ENCODE results near the gene ARHGAP35. TPM values are rescaled to one million over a fixed set of nuclear protein-coding genes. Genes with fewer than 3 reads are reported as not detected.

The ARHGAP35 gene
- total RNA-seq, 1 donor from 2014 or later = 86.0 TPM

GRCh38 chr19:46901701-46902401 is 41.1 kb downstream of the ARHGAP35 start:
- peaks cover 39% of the 10 kb centered on the region for H3K4me1 Mint-ChIP-seq (ENCODE audit: low read depth)
- DNase-seq (ENCODE audit: low spot score, unreplicated experiment) = no peak
- no peaks in the 10 kb centered on the region for H3K9me3 Mint-ChIP-seq (ENCODE audit: low read depth)
- no peaks in the 10 kb centered on the region for H3K27me3 Mint-ChIP-seq
- H3K27ac Mint-ChIP-seq = peak overlapping the region; percentile 96
- H3K4me3 Mint-ChIP-seq (ENCODE audit: low read depth) = no peak overlapping the region
- no peak for TF ChIP-seq CTCF (IDR thresholded peaks at IDR 0.05; ENCODE audit: unreplicated experiment)
- peaks cover 2% of the 10 kb centered on the region for H3K36me3 Mint-ChIP-seq (ENCODE audit: insufficient read depth)

- DNase-seq (ENCODE audit: low spot score, unreplicated experiment) = no peak
Observed at GRCh38 chr19:46902402-46902766, 41.6 kb downstream of the ARHGAP35 start.

DNA sequence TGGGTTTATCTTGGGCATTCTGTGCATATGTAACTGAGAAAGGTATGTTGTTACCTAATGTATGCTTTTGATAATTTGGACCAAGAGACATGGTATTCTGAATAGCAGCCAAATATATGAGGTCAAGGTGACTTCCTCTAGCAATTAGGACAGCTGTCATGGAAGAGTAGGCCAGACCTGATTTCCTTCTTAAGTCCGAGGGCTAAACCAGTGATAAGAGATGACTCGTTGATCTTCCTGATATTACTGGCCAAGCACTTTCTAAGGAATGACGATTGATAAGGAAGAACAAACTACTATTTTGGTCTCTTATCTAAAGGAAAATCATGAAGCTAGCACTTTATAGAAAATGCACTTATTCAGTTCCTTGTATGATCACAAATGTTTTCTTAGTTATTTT is 42.7 kb downstream of the ARHGAP35 start:
- no peaks in the 10 kb centered on the region for H3K27me3 Mint-ChIP-seq
- no peaks in the 10 kb centered on the region for H3K9me3 Mint-ChIP-seq (ENCODE audit: low read depth)
- no peak overlapping the region for H3K4me3 Mint-ChIP-seq (ENCODE audit: low read depth)
- peak overlapping the region; percentile 96 for H3K27ac Mint-ChIP-seq
- H3K36me3 Mint-ChIP-seq (ENCODE audit: insufficient read depth) = peaks cover 2% of the 10 kb centered on the region
- TF ChIP-seq CTCF (IDR thresholded peaks at IDR 0.05; ENCODE audit: unreplicated experiment) = no peak
- no peak for DNase-seq (ENCODE audit: low spot score, unreplicated experiment)
- peaks cover 42% of the 10 kb centered on the region for H3K4me1 Mint-ChIP-seq (ENCODE audit: low read depth)

More at GRCh38 chr19:46902402-46902766, 41.6 kb downstream of the ARHGAP35 start:
- H3K27me3 Mint-ChIP-seq = no peaks in the 10 kb centered on the region
- peaks cover 2% of the 10 kb centered on the region for H3K36me3 Mint-ChIP-seq (ENCODE audit: insufficient read depth)
- H3K4me3 Mint-ChIP-seq (ENCODE audit: low read depth) = no peak overlapping the region
- TF ChIP-seq CTCF (IDR thresholded peaks at IDR 0.05; ENCODE audit: unreplicated experiment) = no peak
- H3K9me3 Mint-ChIP-seq (ENCODE audit: low read depth) = no peaks in the 10 kb centered on the region
- H3K4me1 Mint-ChIP-seq (ENCODE audit: low read depth) = peaks cover 39% of the 10 kb centered on the region
- H3K27ac Mint-ChIP-seq = peak overlapping the region; percentile 96

DNA sequence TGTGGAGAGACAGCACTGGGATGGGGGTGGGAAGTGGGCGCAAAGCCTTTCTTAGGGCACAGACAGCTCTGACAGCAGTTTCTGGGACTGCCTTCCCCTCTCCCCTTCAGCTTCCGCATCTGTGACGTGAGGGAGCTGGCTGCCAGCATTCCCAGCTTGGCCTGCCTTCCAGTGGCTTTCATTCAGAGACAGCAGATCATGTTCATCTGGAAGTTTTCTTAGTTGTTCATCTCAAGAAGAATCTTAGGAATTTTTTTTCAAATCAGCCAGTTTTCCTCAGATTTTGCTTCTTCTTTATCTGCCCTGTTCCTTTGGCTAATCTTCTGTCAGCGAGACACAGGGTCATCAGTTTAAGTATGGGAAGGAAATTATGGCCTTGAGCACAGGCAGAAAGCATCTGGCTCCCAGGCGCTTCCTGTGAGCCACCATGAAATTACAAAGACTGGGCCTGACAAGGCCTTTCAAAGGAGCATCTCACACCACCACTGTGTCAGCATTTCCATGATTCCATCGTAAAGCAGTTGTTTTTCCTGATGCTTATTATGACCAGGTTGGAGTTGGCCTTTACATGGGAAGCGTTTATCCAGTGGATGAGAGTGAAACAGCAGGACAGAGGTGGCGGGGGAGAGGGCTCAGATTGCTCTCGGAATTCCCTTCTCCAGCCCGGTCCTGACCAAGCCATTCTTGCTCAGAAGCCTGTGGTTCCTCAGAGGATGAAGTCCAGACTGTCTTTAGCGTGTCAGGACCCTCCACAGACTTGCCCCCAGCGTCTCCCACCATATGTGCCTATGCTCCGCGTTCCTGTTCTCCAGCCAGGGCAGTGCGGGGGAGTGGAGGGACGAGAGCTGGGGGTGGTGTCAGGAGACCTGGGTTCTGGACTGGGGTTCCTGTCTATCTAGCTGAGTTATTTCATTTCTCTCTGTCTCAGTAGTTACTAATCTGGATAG is 43.6 kb downstream of the ARHGAP35 start:
- peaks cover 2% of the 10 kb centered on the region for H3K36me3 Mint-ChIP-seq (ENCODE audit: insufficient read depth)
- H3K4me1 Mint-ChIP-seq (ENCODE audit: low read depth) = peaks cover 45% of the 10 kb centered on the region
- DNase-seq (ENCODE audit: low spot score, unreplicated experiment) = no peak
- no peak overlapping the region for H3K4me3 Mint-ChIP-seq (ENCODE audit: low read depth)
- peak overlapping the region; percentile 96 for H3K27ac Mint-ChIP-seq
- H3K9me3 Mint-ChIP-seq (ENCODE audit: low read depth) = no peaks in the 10 kb centered on the region
- no peaks in the 10 kb centered on the region for H3K27me3 Mint-ChIP-seq
- no peak for TF ChIP-seq CTCF (IDR thresholded peaks at IDR 0.05; ENCODE audit: unreplicated experiment)

GRCh38 chr19:46906221-46906620 is 45.4 kb downstream of the ARHGAP35 start:
- peak overlapping the region; percentile 53 for H3K27ac Mint-ChIP-seq
- H3K9me3 Mint-ChIP-seq (ENCODE audit: low read depth) = no peaks in the 10 kb centered on the region
- H3K4me3 Mint-ChIP-seq (ENCODE audit: low read depth) = no peak overlapping the region
- peaks cover 41% of the 10 kb centered on the region for H3K4me1 Mint-ChIP-seq (ENCODE audit: low read depth)
- peaks cover 7% of the 10 kb centered on the region for H3K36me3 Mint-ChIP-seq (ENCODE audit: insufficient read depth)
- H3K27me3 Mint-ChIP-seq = no peaks in the 10 kb centered on the region
- DNase-seq (ENCODE audit: low spot score, unreplicated experiment) = no peak
- TF ChIP-seq CTCF (IDR thresholded peaks at IDR 0.05; ENCODE audit: unreplicated experiment) = no peak

All from progenitor cell of endocrine pancreas (in vitro differentiated cells).